Measurements from ENCODE around the gene VASN.

DNA sequence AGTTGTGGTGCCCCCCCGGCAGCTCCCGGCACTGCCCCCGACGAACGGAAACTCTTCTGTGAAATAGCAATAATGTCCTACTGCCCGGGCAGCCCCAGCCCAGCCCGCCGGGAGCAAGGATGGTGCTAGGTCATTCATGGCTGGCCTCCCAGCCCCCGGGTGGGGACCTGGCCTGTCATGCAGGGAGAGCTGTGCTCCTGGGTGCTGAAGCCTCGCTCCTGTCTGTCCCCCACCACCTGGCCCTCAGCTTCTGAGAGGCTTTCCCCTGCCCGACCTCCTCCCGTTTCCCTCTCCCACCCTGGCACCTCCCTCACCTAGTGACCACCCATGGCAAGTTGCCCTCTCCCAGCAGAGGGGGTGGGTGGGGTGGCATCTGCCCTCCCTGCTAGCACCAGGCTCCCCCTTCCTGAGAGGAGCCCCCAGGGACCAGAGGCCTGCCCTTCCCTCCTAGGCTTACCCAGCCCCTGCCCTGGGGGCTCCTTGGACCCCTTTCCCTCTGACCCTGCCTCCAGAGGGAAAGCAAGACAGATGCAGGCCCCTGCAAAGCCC, 34.0 kb upstream of the VASN start:
- TF ChIP-seq, protein P1, sequence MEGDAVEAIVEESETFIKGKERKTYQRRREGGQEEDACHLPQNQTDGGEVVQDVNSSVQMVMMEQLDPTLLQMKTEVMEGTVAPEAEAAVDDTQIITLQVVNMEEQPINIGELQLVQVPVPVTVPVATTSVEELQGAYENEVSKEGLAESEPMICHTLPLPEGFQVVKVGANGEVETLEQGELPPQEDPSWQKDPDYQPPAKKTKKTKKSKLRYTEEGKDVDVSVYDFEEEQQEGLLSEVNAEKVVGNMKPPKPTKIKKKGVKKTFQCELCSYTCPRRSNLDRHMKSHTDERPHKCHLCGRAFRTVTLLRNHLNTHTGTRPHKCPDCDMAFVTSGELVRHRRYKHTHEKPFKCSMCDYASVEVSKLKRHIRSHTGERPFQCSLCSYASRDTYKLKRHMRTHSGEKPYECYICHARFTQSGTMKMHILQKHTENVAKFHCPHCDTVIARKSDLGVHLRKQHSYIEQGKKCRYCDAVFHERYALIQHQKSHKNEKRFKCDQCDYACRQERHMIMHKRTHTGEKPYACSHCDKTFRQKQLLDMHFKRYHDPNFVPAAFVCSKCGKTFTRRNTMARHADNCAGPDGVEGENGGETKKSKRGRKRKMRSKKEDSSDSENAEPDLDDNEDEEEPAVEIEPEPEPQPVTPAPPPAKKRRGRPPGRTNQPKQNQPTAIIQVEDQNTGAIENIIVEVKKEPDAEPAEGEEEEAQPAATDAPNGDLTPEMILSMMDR (IDR thresholded peaks at IDR 0.05; ENCODE audit: low read depth, low read length, poor library complexity, severe bottlenecking): no peak
- no peak for TF ChIP-seq EZH2phosphoT487 (IDR thresholded peaks at IDR 0.05; ENCODE audit: borderline replicate concordance, low read length)

All from DOHH2 (cell line).